Colonic mucosa (tissue), 4 donors: Measurements from ENCODE around the gene NRG2. TPM values are rescaled to one million over a fixed set of nuclear protein-coding genes. Genes with fewer than 3 reads are reported as not detected.

Experiments
- DNase-seq: peaks from one replicate; pipeline ENCODE4 v3.0.0-alpha.2; 2020
- H3K27ac ChIP-seq: fragments of 200-600 bp; one replicate; pipeline ENCODE4 v1.8.0; 2021
- H3K27me3 ChIP-seq: fragments of 200-600 bp; one replicate; pipeline ENCODE4 v1.8.0; 2021
- H3K36me3 ChIP-seq: fragments of 200-600 bp; one replicate; pipeline ENCODE4 v1.8.0; 2021
- H3K4me1 ChIP-seq: fragments of 200-600 bp; one replicate; pipeline ENCODE4 v1.8.0; 2021; ENCODE audit warnings: mild to moderate bottlenecking
- H3K4me3 ChIP-seq: fragments of 200-600 bp; one replicate; pipeline ENCODE4 v1.8.0; 2021
- H3K9ac ChIP-seq, 2 donors: one replicate each; pipeline ENCODE4 v1.7.0; 2013; ENCODE audit warnings: control low read depth in 2 of 2, low read depth in 2 of 2, low read length in 2 of 2
- H3K9me3 ChIP-seq: fragments of 200-600 bp; one replicate; pipeline ENCODE4 v1.8.0; 2021
- intact Hi-C: fragments of 100-400 bp; cut with DNase I; formaldehyde crosslinking; loops from one replicate; pipeline ENCODE4 v1.14.1; 2022
- total RNA-seq, 2 donors: library from RNA; stranded (reverse); fragmentation: NEBNext Ultra II Directional in 1 of 2; extraction: Animal tissue kit (Norgen Biotek cat#: 25700) in 1 of 2; gene quantifications; one replicate each; pipeline ENCODE4 v1.2.1, GENCODE V29; 2021
- TF ChIP-seq, protein P1 (sequence below): fragments of 200-600 bp; IDR thresholded peaks from one replicate; pipeline ENCODE4 v1.8.0; 2022; ENCODE audit warnings: antibody characterized with exemption, mild to moderate bottlenecking
- donor health status: healthy.
- donor health status: DM: no; HTN: no; CAD: no.
- donor health status: DM: no; HTN: no; CAD: no.

Gene NRG2
- total RNA-seq, 2 donors from 2014 or later = 0.10 to 0.48 TPM

DNA sequence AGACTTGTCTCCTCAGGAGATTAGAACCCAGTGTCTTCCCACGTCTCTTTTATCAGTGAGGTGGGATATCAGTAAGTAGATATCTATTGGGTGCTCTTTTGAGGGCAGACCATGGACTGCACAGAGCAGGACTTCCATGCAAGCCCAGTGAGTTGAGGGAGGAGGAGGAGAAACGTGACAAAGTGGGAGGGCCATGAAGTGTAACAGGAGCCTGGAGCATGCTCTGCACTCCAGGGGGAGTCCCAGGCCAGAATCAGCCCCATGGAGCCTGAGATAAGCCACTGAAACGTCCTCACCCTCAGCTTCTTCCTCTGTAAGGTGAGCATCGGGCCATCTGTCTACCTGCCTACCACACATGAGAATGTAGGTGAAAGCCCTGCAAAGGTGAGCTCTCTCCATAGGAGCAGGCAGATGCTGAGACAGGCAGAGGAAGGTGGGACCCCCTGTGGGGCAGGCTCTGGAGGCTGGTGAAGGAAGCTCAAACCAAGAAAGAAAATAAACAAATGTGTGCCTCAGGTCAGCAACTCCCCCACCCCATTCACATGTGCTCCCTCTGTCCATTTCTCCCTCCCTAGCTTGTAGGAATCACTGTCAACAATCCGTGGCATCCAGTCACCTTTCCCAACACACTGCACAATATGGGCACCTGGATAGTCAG, 87.4 kb downstream of the NRG2 start:
- TF ChIP-seq, protein P1, sequence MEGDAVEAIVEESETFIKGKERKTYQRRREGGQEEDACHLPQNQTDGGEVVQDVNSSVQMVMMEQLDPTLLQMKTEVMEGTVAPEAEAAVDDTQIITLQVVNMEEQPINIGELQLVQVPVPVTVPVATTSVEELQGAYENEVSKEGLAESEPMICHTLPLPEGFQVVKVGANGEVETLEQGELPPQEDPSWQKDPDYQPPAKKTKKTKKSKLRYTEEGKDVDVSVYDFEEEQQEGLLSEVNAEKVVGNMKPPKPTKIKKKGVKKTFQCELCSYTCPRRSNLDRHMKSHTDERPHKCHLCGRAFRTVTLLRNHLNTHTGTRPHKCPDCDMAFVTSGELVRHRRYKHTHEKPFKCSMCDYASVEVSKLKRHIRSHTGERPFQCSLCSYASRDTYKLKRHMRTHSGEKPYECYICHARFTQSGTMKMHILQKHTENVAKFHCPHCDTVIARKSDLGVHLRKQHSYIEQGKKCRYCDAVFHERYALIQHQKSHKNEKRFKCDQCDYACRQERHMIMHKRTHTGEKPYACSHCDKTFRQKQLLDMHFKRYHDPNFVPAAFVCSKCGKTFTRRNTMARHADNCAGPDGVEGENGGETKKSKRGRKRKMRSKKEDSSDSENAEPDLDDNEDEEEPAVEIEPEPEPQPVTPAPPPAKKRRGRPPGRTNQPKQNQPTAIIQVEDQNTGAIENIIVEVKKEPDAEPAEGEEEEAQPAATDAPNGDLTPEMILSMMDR = no peak
- intact Hi-C loops = no loop called here
- no peak overlapping the region for H3K9ac ChIP-seq
- no peak for DNase-seq
- no peaks in the 10 kb centered on the region for H3K9me3 ChIP-seq
- no peak overlapping the region for H3K4me3 ChIP-seq
- no peaks in the 10 kb centered on the region for H3K27me3 ChIP-seq
- H3K4me1 ChIP-seq = no peaks in the 10 kb centered on the region
- no peaks in the 10 kb centered on the region for H3K36me3 ChIP-seq
- no peak overlapping the region for H3K27ac ChIP-seq

DNA sequence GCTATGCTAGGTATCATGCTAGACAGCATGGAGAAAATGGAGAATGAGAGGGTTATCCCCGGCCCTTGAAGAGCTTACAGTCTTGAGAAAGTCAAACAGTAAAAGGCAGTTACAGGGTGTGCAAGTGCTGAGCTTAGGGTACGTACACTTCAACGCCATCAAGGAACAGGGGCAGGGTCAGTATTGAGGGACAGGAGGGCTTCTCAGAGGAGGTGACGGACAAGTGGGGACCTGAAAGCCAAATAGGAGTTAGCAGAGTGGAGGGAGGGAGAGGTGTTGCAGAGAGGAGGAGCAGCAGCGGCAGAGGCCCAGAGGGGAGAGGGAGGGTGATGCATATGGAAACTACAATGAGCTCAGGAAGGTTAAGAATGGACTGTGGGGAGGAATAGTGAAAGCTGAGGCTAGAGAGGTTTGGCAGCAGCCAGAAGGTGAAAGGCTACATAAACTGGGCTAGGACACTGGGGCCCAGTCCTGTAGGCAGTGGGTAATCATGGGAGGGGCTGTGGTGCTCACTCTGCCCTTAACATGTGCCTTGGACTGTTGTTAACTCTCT, 88.0 kb downstream of the NRG2 start:
- TF ChIP-seq, protein P1 = no peak
- no peaks in the 10 kb centered on the region for H3K36me3 ChIP-seq
- H3K9me3 ChIP-seq = no peaks in the 10 kb centered on the region
- no peak for DNase-seq
- no peaks in the 10 kb centered on the region for H3K27me3 ChIP-seq
- H3K27ac ChIP-seq = no peak overlapping the region
- H3K4me1 ChIP-seq = no peaks in the 10 kb centered on the region
- intact Hi-C loops = no loop called here
- no peak overlapping the region for H3K9ac ChIP-seq
- H3K4me3 ChIP-seq = no peak overlapping the region

DNA sequence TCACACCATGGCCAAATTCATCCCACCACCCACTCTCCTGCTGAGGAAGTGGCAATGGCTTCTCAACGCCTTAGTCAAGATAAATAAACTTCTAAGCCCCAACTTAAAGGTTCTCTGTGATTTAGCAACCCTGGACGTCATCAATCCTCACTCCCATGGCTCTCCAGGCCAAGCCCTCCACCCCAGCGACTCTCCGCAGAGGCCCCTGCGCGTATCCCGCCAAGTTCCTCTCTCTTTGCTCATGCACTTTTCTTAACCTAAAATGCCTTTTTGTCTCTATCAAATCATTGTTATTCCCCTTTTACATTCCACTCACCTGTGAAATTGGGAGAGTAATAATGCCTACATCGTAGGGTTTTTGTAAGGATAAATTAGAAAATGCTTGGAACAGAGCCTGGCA, 88.6 kb downstream of the NRG2 start:
- intact Hi-C loops = no loop called here
- Histone ChIP-seq H3K36me3 (no peaks in the 10 kb centered on the region), H3K9me3 (no peaks in the 10 kb centered on the region), H3K27me3 (no peaks in the 10 kb centered on the region), H3K4me3 (no peak overlapping the region), H3K27ac (no peak overlapping the region), H3K4me1 (no peaks in the 10 kb centered on the region), H3K9ac (no peak overlapping the region)
- DNase-seq = no peak
- TF ChIP-seq, protein P1 = no peak

DNA sequence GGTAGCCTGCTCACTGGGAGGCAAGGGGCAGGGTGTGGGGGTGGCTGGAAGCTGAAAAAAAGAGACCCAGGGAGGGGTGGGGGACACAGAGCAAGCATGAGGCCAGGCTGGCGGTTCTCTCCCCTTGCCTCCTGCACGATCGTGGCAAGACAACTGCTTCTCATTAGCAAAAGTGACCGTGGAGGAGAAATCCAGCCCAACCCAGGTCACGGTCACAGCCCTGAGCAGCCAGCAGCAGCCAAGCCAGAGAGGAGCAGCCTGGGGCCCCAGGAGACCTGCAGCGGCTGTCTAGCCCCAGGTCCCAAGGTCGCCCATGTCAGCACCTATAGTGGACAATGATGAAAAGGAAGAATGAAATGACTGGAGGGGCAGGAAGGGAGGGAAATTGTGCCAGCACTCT, 89.1 kb downstream of the NRG2 start:
- intact Hi-C loops = no loop called here
- Histone ChIP-seq H3K4me1 (no peaks in the 10 kb centered on the region), H3K9ac (no peak overlapping the region), H3K9me3 (no peaks in the 10 kb centered on the region), H3K4me3 (no peak overlapping the region), H3K36me3 (no peaks in the 10 kb centered on the region), H3K27ac (no peak overlapping the region), H3K27me3 (no peaks in the 10 kb centered on the region)
- TF ChIP-seq, protein P1 = no peak
- DNase-seq = no peak

DNA sequence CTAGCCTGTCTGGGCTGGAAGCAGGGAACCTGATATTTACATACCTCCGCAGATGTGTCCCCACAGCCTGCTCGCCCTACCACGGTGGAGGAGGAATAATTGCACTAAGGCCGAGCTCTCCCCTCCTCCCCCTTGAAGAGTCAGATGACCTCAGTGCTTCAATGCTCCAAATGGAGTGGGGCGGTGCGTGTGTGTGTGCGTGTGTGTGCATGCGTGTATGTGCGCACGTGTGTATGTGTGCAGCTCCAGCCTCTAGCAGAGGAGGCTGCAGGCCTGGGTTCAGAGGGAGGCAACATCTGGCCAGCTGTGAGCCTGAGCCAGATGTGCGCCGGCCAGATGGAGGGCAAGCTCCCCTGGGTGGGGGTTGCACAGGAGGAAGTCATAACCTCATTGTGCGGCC, 90.5 kb downstream of the NRG2 start:
- Histone ChIP-seq H3K4me3 (no peak overlapping the region), H3K27me3 (no peaks in the 10 kb centered on the region), H3K27ac (no peak overlapping the region), H3K36me3 (no peaks in the 10 kb centered on the region), H3K9me3 (no peaks in the 10 kb centered on the region), H3K9ac (no peak overlapping the region), H3K4me1 (no peaks in the 10 kb centered on the region)
- no peak for DNase-seq
- intact Hi-C loops = no loop called here
- TF ChIP-seq, protein P1 = no peak
